ENCODE measurements around the gene TMEM223. TPM values are rescaled to one million over a fixed set of nuclear protein-coding genes. Genes with fewer than 3 reads are reported as not detected.

TMEM223 gene
- total RNA-seq, 4 donors from 2014 or later = 13.7 to 17.9 (median 15.8) TPM

GRCh38 chr11:62782753-62783152, 9.1 kb downstream of the TMEM223 start:
- H3K36me3 ChIP-seq = peaks cover 0 to 56% (median 46%) of the 10 kb centered on the region in 4 donors
- H3K9me3 ChIP-seq = no peaks in the 10 kb centered on the region
- intact Hi-C loops (cut with DNase I) = no loop called here
- DNase-seq (ENCODE audit: extremely low spot score) = no peak
- no peak for TF ChIP-seq POLR2A (IDR thresholded peaks at IDR 0.05; ENCODE audit: low read depth)
- TF ChIP-seq POLR2AphosphoS5 (IDR thresholded peaks at IDR 0.05) = no peak
- no peak for TF ChIP-seq EP300 (IDR thresholded peaks at IDR 0.05)
- no peak for TF ChIP-seq CTCF (IDR thresholded peaks at IDR 0.05)
- no peak overlapping the region for H3K27ac ChIP-seq (replicated peaks in 1 of 4)
- no peaks in the 10 kb centered on the region for H3K27me3 ChIP-seq
- 94% methylated on average over 7 of the region's 7 CpGs for WGBS
- peaks cover 11 to 15% (median 12%) of the 10 kb centered on the region in 4 donors for H3K4me1 ChIP-seq
- H3K4me3 ChIP-seq = no peak overlapping the region

GRCh38 chr11:62778441-62778840, 13.4 kb downstream of the TMEM223 start:
- Histone ChIP-seq H3K27me3 (no peaks in the 10 kb centered on the region), H3K4me3 (no peak overlapping the region), H3K9me3 (no peaks in the 10 kb centered on the region), H3K27ac (replicated peaks in 1 of 4) (no peak overlapping the region), H3K4me1 (no peaks in the 10 kb centered on the region), H3K36me3 (peaks cover 14 to 74% (median 70%) of the 10 kb centered on the region in 4 donors)
- 100% methylated on average over 2 of the region's 3 CpGs for WGBS
- intact Hi-C loops (cut with DNase I) = no loop called here
- no peak for TF ChIP-seq POLR2A (IDR thresholded peaks at IDR 0.05; ENCODE audit: low read depth)
- TF ChIP-seq CTCF (IDR thresholded peaks at IDR 0.05) = no peak
- TF ChIP-seq POLR2AphosphoS5 (IDR thresholded peaks at IDR 0.05) = no peak
- DNase-seq (ENCODE audit: extremely low spot score) = no peak

- DNase-seq (ENCODE audit: extremely low spot score) = no peak
- peaks cover 14 to 65% (median 62%) of the 10 kb centered on the region in 4 donors for H3K36me3 ChIP-seq
- no peak overlapping the region for H3K27ac ChIP-seq (replicated peaks in 1 of 4)
- intact Hi-C loops (cut with DNase I) = no loop called here
- no peak for TF ChIP-seq POLR2AphosphoS5 (IDR thresholded peaks at IDR 0.05)
- no peak for TF ChIP-seq CTCF (IDR thresholded peaks at IDR 0.05)
- TF ChIP-seq EP300 (IDR thresholded peaks at IDR 0.05) = no peak
- TF ChIP-seq POLR2A (IDR thresholded peaks at IDR 0.05; ENCODE audit: low read depth) = no peak
- H3K4me3 ChIP-seq = no peak overlapping the region
- peaks cover under 1 to 6% (median 2%) of the 10 kb centered on the region in 4 donors for H3K4me1 ChIP-seq
- WGBS = 79% methylated on average over 2 of the region's 2 CpGs
- H3K27me3 ChIP-seq = no peaks in the 10 kb centered on the region
- H3K9me3 ChIP-seq = no peaks in the 10 kb centered on the region
These were observed 14.4 kb downstream of the TMEM223 start for GRCh38 chr11:62777389-62777788.

DNA sequence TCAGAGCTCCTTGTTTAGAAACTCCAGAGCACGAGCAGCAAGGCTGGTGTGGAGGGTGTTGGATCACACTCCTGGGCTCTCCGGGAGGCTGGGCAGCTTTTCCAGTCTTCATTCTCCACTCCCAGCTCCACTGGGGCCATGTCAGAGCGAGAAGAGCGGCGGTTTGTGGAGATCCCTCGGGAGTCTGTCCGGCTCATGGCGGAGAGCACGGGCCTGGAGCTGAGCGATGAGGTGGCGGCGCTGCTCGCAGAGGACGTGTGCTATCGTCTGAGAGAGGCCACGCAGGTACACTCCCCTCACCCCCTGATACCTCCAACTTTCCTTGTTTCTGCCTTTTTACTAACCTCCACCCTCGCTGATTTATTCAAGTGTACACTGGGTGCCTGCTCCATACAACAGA, 16.2 kb downstream of the TMEM223 start:
- Histone ChIP-seq H3K4me3 (no peak overlapping the region), H3K27me3 (no peaks in the 10 kb centered on the region), H3K27ac (replicated peaks in 1 of 4) (no peak overlapping the region), H3K36me3 (peaks cover 14 to 56% (median 52%) of the 10 kb centered on the region in 4 donors), H3K9me3 (no peaks in the 10 kb centered on the region), H3K4me1 (peaks cover 9 to 18% (median 14%) of the 10 kb centered on the region in 4 donors)
- 92% methylated on average over 17 of the region's 17 CpGs for WGBS
- no peak for DNase-seq (ENCODE audit: extremely low spot score)
- TF ChIP-seq CTCF (IDR thresholded peaks at IDR 0.05) (no peak), POLR2A (IDR thresholded peaks at IDR 0.05; ENCODE audit: low read depth) (no peak), EP300 (IDR thresholded peaks at IDR 0.05) (no peak), POLR2AphosphoS5 (IDR thresholded peaks at IDR 0.05) (no peak)
- intact Hi-C loops (cut with DNase I) = no loop called here

DNA sequence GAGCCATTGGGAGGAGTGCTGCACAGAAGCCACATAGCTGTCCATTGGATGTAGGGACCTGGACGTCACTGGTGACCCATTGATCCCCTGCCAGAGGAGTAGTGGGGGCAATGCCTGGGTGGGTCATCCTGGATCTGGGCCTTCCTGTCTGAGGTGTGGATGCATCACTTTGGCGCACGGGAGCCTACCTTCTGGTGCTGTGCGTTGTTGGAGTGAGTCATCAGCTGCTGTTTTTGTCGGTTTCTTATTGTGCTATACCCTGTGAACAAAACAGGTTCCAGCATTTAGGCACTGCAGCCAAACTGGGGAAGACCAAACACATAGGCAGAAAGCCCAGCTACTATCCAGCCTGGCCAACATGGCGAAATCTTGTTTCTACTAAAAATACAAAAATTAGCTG, 17.4 kb downstream of the TMEM223 start:
- H3K36me3 ChIP-seq = peaks cover 14 to 46% (median 41%) of the 10 kb centered on the region in 4 donors
- DNase-seq (ENCODE audit: extremely low spot score) = no peak
- peaks cover 18 to 30% (median 26%) of the 10 kb centered on the region in 4 donors for H3K4me1 ChIP-seq
- H3K9me3 ChIP-seq = no peaks in the 10 kb centered on the region
- no peak for TF ChIP-seq POLR2AphosphoS5 (IDR thresholded peaks at IDR 0.05)
- no peak for TF ChIP-seq CTCF (IDR thresholded peaks at IDR 0.05)
- TF ChIP-seq EP300 (IDR thresholded peaks at IDR 0.05) = no peak
- TF ChIP-seq POLR2A (IDR thresholded peaks at IDR 0.05; ENCODE audit: low read depth) = no peak
- H3K27me3 ChIP-seq = no peaks in the 10 kb centered on the region
- whole genome bisulfite sequencing = 90% methylated on average over 2 of the region's 6 CpGs
- no peak overlapping the region for H3K4me3 ChIP-seq
- H3K27ac ChIP-seq (replicated peaks in 1 of 4) = no peak overlapping the region
- intact Hi-C loops (cut with DNase I) = no loop called here
